COR-L47 (cell line): ENCODE data around the gene PLD1.
"Not testable (repeated sequence)": the region's sequence is repeated elsewhere in the genome, so short reads cannot be mapped to it uniquely, and the experiment has no call there.

Source experiments
- DNase-seq: peaks from one replicate; lab custom pipeline; 2025; lab: John Stamatoyannopoulos, UW

PLD1 gene

DNA sequence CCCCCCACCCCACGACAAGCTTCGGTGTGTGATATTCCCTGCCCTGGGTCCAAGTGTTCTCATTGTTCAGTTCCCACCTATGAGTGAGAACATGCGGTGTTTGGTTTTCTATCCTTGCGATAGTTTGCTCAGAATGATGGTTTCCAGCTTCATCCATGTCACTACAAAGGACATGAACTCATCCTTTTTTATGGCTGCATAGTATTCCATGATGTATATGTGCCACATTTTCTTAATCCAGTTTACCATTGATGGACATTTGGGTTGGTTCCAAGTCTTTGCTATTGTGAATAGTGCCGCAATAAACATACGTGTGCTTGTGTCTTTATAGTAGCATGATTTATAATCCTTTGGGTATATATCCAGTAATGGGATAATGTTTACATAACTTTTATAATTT lies 4.4 kb upstream of the PLD1 start:
- not testable (repeated sequence) for DNase-seq

DNA sequence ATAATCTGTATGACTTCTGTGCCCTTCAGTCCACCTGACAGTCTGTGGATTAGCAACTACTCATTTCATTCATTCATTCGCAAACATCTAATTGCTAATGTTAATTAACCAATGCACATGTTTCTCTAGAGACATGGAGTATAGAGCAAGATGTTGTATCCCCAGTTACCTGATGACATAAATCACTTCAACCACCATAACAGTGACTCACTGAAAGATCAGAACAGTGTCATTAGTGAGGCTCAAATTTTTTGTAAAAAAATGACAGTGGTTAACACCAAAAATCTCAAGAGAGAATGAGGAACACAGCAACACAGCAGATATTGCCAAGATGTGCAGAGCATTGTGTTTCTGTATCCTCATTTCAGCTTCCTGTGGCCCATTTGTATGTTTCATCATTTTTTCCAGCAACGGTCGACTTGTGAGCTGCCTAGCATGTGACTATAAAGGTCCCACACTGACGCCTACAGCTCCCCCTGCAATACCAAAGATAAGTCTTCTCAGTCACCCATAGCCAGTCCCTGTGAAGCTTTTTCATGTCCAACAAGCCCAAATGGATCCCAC lies 3.7 kb upstream of the PLD1 start:
- no peak for DNase-seq

DNA sequence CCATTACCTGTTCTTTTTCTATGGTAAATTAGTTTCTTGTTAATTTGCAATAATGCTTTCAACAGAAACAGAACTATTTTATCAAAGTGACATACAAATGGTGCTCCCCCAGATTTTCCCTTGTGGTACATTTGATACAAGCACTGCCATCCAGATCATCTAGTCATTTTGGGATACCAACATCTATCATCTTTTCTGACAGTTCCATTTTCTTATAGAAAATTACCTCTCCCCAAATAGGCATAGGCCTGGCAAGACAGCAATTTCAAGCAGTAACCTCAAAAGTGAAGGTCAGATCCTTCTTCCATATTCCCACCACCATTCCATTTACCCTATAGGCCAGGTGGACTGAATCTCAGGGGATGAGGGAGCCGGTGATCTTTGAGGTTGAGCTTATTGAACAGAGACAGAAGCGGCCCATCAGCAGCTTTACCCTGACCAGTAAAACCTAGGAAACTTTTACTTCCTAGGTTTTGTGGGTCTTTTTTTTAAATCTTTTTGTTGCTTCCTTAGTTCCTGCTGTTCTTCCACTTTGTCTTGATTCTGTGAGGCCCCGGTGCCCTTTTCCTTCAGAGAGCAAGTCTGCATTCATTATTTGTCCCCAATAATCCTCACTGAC lies 3.1 kb upstream of the PLD1 start:
- DNase-seq, result no peak

DNA sequence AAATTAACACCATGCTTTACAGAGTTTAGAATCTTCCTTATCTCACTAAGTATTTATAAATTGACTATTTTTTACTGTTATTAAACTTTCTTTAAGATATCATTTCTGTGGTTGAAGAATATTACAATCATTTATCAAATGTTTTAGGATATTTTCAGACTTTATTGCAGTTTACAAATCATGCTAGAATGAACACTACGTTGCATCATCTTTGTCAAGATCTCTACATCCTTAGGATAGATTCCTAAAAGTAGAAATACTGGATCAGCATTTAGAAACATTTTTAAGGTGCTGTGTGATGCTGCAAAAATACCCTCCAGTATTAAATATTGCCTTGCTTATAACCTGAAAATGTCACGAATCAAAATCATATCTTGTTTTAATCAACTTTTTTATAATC lies 2.5 kb upstream of the PLD1 start:
- no peak for DNase-seq

DNA sequence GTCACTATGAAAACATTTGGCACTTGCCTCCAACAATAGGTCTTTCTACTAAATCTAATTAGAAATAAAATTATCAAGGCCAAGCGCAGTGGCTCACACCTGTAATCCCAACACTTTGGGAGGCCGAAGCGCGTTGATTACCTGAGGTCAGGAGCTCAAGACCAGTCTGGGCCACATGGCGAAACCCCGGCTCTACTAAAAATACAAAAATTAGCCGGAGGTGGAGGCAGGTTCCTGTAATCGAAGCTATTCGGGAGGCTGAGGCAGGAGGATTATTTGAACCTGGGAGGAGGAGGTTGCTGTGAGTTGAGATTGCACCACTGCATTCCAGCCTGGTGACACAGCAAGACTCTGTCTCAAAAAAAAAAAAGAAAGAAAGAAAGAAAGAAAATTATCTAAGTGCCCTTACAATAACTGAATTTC lies 1.6 kb upstream of the PLD1 start:
- DNase-seq, result no peak

DNA sequence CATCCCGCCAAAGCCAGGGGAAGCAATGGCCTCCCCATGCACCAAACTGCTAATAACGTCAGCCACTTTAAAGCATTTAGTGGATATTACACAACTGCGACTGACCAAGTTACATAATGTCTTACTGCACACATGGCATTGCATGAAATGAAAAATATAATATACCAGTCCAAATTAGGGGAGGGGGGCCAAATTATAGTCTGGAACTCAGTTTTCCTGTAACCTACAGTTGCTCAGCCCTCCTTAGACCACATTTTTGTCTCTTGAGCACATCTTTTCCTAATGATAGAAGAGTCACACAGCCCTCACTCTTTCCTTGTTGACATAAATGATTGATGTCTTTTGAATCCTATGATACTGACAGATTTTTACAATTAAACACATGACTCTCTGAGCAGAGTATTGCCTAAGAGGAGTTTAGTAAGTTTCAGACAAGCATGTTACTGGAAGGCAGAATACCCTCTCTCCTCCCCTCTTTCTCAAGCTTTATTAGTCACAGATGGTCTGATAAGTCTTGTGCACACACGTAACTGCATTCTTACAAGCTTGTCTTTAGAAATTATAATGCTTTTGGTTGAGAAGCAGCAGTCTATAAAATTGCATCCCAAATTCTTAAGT lies 1.1 kb upstream of the PLD1 start:
- no peak for DNase-seq

DNA sequence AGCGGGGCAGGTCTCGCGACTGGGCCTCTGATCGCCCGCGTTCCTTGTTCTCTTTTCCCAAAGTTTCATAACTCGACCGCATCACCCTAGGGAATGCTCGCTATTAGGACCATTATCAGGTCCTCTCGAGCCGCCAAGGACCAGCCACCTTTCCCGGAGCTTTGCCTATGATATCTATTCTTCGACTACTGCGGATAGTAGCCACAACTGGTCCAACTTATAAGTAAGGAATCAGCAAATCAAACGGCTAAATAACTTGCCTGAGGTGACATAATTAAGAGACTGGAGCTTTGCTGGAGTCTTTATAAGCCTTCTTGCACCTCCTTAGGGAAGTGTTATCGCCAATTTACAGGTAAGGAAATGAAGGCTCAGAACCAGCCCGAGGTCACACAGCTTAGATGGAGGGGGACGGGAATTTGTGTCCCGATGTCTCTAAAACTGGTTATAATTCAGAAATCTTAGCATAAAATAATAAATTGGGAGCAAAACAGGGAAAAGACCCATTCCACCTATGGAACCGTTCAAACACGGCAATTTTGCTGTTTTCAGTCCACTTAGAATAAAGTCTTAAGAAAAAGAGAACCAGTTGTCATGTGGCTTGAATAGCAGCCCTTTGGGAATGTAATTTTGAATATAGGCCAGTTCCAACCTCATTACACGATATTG lies 479 bp upstream of the PLD1 start:
- DNase-seq, result no peak

DNA sequence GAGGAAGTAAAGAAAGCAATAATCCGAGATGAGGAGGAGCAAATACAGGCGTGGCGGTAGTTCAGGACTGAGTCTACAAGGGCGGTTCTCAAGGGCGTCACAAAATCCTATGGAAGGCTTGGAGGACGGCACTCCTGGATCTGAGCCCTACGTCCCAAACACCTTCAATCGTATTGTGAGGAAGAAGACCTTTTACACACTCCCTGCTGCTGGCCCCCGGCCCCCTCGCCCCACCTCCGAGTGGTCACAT lies 747 bp downstream of the PLD1 start:
- DNase-seq, result no peak

DNA sequence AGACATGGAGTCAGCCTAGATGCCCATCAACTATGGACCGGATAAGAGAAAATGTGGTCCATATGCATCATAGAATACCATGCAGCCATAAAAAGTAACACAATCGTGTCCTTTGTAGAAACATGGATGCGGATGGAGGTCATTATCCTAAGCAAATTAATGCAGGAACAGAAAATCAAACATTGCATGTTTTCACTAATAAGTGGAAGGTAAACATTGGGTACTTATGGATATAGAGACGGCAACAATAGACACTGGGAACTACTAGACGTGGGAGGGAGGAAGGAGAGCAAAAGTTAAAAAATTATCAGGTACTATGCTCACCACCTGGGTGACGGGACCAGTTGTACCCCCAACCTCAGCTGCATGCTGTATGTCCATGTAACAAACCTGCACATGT lies 2.5 kb downstream of the PLD1 start:
- DNase-seq, result no peak

DNA sequence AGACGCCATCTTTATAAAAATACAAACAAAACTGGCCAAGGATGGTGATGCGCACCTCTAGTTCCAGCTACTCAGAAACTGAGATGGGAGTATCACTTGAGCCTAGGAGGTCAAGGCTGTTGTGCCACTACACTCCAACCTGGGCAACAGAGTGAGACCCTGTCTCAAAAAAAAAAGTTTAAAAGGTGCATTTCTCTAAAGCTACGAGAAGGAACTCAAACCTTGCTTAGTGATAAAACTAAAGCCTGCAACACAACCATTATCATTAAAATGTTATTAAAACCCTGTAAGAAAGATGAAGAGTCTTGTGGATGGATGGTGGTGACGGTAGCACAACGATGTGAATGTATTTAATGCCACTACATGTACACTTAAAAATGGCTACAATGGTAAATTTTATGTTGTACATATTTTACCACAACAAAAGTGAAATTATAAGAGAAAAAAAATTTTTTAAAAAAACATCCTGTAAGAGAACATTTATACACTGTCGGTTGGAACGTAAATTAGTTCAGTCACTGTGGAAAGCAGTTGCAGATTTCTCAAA lies 3.1 kb downstream of the PLD1 start:
- DNase-seq, result no peak

DNA sequence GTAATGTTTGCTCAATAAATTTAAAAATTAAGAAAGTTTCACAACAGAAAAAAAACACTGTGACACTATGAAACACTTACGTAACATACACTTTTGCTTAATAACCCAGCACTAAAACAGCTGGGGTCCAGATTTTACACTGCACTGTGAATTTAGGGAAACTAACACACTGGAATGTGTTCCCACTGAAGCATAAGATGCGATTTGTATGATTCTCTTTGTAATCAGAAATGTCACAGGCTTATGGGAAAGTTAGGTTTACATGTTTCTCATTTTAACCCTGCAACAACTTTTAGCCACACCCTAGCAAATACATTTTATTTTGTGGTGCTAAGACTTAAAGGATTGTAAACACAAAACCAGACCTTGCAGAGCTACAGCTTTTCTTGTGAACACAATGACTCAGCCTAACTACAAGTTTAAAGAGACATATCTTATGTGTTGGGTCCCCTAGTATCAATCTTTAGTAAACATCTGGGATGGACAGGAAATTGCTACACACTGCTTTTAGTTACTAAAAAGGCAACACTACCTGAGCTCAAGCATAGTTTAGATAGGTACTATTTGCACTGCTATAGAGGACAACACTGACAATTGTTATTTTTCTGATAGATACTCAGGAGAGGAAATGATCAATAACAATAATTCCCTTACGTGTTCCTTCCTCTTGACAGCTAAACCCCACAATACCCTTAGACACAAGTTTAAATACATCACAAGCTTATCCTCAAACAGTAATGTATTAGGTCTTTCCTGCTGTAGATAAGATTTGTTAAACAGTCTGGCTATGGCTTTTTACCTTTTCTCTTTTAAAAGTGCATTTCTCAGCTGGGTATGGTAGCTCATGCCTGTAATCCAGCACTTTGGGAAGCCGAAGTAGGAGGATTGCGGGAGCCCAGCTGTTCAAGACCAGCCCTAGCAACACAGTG lies 3.8 kb downstream of the PLD1 start:
- no peak for DNase-seq

DNA sequence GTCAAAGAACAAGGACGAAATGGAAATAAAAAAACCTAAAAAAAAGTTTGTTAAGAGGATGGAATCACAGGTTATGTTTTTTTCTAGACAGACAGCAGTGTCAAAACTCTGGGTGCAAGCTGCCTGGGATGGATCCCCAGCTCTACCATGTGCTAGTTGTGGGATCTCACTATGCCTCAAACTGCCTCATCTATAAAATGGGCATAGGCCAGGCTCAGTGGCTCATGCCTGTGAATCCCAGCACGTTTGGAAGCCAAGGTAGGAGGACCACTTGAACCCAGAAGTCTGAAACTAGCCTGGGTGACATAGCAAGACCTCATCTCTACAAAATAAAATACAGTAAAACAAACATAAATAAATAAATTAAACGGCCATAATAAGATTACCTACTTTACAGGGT lies 4.6 kb downstream of the PLD1 start:
- no peak for DNase-seq

DNA sequence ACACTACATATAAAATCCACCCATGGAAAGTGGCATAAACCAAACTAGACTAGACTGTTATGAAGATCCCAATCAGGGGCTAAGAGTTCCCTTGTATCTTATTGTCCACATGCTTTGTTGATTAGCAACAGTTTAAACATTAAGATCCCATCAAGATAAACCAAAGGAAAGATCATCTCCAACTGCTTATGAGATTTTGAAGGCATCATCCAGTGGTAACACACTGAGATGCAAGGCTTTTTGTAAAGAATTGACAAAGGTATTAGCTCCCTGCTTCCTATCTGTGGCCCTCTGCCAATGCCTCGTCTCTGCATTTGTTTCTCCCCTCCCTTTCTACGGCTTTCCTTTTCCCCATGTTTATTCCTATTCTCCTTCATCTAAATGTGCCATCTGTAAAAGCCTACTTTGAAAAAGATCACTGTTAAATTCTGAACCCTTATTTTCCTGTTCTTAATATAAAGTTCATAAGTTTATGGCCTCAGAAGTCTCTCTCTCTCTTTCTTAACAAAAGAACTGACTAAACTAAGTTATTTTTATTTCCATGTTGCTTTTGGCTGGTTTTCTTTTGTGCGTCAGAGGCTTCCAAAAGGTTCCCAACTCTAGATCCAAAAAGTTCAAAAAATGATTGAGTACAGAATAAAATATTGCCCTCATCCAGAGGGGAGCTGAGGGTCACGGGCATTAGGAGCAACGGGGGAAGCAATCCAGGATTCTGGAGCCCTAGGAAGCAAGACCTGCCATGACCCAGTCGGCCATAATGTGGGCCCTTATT lies 5.5 kb downstream of the PLD1 start:
- DNase-seq, result no peak

DNA sequence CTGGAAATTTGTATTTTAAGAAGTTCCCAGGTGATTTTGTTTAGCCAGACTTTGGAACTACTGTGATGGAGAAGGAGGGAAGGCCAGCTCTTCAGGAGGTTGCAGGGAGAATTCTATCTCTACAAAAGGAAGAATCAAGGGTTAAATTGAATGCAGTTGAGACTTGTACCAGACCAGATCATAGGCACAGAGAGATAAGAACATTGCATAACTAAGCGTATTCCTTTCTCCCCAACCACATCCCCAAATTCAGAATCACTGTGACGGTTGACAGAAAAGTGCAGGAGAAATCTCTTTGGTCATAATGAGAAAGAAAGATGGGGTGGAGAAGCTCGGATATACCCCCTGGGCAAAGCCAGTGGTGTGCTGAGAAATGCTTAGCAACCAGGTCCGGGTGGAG lies 7.2 kb downstream of the PLD1 start:
- no peak for DNase-seq

DNA sequence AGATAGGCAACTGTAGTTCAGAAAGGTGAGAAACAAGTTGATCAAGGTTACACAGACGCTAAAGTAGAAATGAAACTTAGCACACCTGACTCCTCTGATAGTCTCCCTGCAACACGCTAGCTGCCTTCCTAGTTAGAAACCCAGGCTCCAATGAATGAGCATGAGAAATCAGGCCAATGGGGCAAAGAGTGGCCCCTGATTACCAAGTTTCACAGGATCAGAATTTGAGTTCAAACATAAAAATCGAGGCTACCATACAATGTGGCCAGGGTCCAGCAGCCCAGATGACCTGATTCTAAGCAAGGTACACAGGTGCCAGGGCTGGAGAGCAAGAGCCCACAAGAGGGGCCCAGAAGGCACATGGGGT lies 7.7 kb downstream of the PLD1 start:
- no peak for DNase-seq

DNA sequence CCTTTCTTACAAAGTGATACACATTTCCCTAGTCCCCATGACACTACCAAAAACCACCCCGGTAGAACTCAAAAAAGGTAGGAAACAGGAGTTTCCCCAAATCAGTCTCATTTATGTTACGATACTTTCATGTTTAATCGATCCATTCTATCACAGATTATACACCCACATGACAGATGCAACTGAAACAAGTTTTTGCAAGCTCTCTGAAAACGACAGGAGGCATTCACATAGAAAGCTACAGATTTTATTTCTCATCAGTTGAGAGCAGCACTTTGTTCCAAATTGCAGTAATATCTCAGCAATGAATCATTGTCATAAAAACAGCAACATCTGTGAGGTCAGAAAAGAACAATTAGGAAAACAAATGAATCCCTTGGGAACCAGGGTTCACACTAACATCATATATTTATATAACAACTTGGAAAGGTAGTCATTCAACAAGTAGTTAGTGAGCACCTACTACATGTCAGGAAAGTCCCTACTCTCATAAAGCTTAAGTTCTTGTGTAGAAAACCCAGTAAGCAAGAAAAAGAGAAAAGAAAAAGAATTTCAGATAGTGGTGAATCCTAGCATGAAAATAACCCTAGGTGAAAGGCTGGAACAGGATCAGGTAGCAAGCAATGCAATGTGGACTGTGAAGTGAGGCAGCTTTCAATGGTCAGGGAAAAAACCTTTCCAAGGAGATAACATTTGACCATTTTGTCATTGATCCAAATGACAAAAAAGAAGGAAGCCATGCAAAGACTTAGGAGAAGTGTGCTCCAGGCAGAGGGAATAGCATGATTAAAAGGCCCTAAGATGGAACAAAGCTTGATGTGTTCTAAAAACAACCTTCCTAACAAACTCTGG lies 8.3 kb downstream of the PLD1 start:
- DNase-seq, result no peak

DNA sequence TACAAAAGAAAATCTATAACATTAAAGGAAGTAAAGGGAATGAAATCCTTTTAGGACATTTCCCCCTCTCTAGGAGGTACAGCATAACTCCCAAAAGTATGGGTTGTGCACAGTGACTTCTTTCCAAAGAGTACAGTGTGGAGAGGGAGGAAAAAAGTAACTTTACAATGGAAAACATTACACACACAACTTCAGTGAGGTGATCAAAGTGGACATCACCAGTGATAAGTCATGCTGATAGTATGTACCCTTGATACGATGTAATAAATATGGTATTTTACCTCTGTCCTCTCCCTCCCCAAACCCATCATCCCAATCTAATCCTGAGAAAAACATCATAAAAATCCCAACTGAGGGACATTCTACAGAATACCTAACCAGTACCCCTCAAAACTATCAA lies 10.8 kb downstream of the PLD1 start:
- no peak for DNase-seq

DNA sequence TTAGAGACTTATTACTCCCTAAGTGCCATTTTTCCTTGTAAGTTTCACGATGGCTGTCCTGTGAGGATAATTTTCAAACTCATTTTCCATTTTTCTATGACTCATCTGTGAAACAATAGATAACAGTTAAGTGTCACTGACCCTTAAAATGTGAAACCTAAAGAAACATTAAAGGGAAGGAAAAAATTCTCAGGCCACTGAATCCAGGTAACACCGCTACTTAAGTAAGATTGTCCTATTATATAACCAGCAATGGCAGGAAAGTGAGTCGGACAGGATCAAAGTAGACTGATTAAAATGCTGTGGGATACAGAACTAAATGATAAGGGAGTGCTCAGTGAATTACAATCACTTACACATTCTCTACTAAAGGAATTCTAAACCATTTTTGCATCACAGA lies 12.4 kb downstream of the PLD1 start:
- no peak for DNase-seq

DNA sequence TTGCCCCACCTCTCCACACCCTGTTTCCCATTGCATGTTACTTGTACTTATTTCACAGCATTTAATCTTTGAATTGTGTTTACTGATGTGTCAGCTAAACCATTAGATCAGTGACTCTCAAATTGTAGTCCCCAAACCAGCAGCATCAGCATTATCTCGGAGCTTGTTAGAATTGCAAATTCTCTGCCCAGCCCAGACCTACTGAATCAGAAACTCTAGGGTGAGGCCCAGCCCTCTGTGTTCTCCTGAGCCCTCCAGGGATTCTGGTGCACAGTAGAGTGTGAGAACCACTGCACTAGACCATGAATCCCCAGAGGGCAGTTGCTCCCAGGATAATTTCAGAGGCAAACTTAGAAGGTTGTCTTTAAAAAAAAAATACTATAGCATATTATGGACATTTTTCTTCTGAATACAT lies 13.0 kb downstream of the PLD1 start:
- DNase-seq, result no peak

DNA sequence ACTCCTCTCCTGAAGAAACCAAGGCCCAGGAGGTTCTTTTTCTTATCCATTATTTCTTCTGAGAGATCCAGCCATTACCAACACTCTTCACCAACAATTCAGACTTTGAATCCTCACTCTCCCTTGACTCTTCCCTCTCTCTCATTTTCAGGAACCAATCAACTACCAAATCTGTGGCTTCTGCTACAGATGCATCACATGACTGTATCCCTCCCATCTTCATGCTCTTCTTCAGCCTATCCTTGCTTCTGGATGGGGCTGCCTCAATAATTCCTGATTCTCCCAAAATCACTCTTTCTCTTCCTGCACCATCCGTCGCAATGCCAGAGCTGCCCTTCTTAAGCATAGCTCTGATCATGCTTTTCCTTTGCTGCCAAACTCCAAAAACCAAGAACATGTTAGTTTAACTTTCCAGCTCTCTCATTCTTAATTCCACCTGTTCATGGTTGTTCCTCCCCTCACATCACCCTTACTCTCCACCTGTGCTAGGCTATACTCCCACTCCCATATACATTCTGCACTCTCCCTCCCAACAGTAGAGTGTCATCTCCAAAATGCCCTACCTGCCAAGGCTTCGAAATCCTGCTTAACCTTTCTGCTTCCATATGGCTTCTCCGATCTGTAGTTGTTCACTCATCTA lies 13.5 kb downstream of the PLD1 start:
- no peak for DNase-seq
